Measurements from ENCODE around the gene COMTD1. TPM values are rescaled to one million over a fixed set of nuclear protein-coding genes. Genes with fewer than 3 reads are reported as not detected.
"Not testable (repeated sequence)": the region's sequence is repeated elsewhere in the genome, so short reads cannot be mapped to it uniquely, and the experiment has no call there.

Gene COMTD1
- total and polyA plus RNA-seq, 2 of the 13 experiments (the other 11 are each of a cell fraction or from before 2014, with no cell fraction given), result 11.8 to 18.4 TPM

DNA sequence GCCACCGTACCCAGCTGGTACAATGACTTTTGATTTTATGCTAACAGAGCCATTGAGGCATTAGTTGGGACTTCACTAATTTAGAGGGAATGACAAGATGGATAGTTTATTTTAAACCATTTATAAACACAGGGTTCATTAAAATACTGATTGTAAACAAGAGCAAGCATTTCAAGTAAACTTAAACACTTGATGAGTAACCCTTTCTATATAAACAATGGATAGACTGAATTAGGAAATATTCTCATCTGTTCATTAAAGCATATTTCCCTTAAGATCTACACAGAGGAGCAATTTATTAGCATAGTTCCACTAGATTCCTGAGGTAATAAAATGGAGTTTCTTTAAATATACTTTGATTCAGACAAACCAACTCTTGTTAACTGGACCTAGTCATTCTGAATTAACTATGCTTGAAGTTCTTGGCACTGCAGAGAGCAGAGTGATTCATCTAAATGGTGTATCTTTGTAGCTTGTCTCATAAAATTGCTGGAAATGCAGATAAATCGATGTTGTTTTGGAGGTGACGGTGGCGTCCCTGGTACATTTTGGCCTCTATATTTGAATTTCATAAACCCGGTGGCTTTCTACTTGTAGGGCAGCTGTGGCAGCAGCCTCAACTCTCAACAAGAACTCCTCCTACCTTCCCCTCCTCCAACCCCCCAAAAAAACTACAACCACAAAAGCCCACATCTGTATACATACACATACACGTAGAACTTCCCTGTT is 40.6 kb downstream of the COMTD1 start (continued):
- TF ChIP-seq, protein P1, sequence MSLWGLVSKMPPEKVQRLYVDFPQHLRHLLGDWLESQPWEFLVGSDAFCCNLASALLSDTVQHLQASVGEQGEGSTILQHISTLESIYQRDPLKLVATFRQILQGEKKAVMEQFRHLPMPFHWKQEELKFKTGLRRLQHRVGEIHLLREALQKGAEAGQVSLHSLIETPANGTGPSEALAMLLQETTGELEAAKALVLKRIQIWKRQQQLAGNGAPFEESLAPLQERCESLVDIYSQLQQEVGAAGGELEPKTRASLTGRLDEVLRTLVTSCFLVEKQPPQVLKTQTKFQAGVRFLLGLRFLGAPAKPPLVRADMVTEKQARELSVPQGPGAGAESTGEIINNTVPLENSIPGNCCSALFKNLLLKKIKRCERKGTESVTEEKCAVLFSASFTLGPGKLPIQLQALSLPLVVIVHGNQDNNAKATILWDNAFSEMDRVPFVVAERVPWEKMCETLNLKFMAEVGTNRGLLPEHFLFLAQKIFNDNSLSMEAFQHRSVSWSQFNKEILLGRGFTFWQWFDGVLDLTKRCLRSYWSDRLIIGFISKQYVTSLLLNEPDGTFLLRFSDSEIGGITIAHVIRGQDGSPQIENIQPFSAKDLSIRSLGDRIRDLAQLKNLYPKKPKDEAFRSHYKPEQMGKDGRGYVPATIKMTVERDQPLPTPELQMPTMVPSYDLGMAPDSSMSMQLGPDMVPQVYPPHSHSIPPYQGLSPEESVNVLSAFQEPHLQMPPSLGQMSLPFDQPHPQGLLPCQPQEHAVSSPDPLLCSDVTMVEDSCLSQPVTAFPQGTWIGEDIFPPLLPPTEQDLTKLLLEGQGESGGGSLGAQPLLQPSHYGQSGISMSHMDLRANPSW (CRISPR knock-in tag; IDR thresholded peaks at IDR 0.05; ENCODE audit: borderline replicate concordance), result no peak
- TF ChIP-seq, protein P2, sequence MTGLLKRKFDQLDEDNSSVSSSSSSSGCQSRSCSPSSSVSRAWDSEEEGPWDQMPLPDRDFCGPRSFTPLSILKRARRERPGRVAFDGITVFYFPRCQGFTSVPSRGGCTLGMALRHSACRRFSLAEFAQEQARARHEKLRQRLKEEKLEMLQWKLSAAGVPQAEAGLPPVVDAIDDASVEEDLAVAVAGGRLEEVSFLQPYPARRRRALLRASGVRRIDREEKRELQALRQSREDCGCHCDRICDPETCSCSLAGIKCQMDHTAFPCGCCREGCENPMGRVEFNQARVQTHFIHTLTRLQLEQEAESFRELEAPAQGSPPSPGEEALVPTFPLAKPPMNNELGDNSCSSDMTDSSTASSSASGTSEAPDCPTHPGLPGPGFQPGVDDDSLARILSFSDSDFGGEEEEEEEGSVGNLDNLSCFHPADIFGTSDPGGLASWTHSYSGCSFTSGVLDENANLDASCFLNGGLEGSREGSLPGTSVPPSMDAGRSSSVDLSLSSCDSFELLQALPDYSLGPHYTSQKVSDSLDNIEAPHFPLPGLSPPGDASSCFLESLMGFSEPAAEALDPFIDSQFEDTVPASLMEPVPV (CRISPR knock-in tag; IDR thresholded peaks at IDR 0.05), result no peak
- no peak for TF ChIP-seq HHEX (CRISPR knock-in tag; IDR thresholded peaks at IDR 0.05)
- TF ChIP-seq, protein P3, sequence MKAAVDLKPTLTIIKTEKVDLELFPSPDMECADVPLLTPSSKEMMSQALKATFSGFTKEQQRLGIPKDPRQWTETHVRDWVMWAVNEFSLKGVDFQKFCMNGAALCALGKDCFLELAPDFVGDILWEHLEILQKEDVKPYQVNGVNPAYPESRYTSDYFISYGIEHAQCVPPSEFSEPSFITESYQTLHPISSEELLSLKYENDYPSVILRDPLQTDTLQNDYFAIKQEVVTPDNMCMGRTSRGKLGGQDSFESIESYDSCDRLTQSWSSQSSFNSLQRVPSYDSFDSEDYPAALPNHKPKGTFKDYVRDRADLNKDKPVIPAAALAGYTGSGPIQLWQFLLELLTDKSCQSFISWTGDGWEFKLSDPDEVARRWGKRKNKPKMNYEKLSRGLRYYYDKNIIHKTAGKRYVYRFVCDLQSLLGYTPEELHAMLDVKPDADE (CRISPR knock-in tag; IDR thresholded peaks at IDR 0.05), result no peak

DNA sequence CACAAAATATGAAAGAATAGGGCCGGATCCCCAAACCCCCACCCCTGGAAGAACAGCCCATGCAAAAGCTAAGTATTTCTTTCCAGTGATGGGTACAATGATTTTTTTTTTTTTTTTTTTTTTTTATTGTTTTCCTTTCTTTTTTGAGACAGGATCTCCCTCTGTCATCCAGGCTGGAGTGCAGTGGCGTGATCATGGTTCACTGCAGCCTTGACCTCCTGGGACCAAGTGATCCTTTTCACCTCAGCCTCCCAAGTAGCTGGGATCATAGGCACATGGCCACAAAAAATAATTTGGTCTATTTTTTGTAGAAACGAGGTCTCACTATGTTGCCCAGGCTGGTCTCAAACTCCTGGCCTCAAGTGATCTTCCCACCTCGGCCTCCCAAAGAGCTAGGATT is 41.1 kb downstream of the COMTD1 start:
- WGBS (ENCODE audit: low lambda C conversion rate), result 96% methylated on average over 4 of the region's 4 CpGs
- ATAC-seq; H3K4me2 ChIP-seq (ENCODE audit: low read depth, low read length); H4K20me1 ChIP-seq (ENCODE audit: insufficient read depth, low read length); intact Hi-C loops (cut with micrococcal nuclease; ENCODE audit: unreplicated experiment); H2AFZ ChIP-seq (ENCODE audit: low read length); H3K4me3 ChIP-seq (replicated peaks in 1 of 3; ENCODE audit: insufficient read depth in 1 of 3, low read depth in 2 of 3, low read length in 3 of 3); H3K27ac ChIP-seq (ENCODE audit: extremely low read length, insufficient read depth, low read length); BruUV-seq (replicated peaks); DNase-seq (ENCODE audit: low spot score); H3K9ac ChIP-seq (ENCODE audit: insufficient read depth, low read depth, low read length); H3K36me3 ChIP-seq (replicated peaks in 1 of 2; ENCODE audit: control insufficient read depth in 1 of 2, insufficient read depth in 2 of 2, low read length in 2 of 2); H3K79me2 ChIP-seq (ENCODE audit: insufficient read depth, low read length); in situ Hi-C loops (cut with HindIII; ENCODE audit: extremely low pct_ligation_motif_present, low pct_unique_long_range_greater_than_20kb); CTCF ChIA-PET (ENCODE audit: low intra/inter-chr PET ratio, low total read pairs); POLR2A ChIA-PET; FAIRE-seq; H3K27me3 ChIP-seq (ENCODE audit: control insufficient read depth in 1 of 2, insufficient read depth in 2 of 2, low read length in 2 of 2); H3K9me3 ChIP-seq (ENCODE audit: low read length): not testable (repeated sequence)
- peaks cover 28% of the 10 kb centered on the region for H3K4me1 ChIP-seq (ENCODE audit: insufficient read depth, low read length)
